Measurements from ENCODE around the gene GRK5.

DNA sequence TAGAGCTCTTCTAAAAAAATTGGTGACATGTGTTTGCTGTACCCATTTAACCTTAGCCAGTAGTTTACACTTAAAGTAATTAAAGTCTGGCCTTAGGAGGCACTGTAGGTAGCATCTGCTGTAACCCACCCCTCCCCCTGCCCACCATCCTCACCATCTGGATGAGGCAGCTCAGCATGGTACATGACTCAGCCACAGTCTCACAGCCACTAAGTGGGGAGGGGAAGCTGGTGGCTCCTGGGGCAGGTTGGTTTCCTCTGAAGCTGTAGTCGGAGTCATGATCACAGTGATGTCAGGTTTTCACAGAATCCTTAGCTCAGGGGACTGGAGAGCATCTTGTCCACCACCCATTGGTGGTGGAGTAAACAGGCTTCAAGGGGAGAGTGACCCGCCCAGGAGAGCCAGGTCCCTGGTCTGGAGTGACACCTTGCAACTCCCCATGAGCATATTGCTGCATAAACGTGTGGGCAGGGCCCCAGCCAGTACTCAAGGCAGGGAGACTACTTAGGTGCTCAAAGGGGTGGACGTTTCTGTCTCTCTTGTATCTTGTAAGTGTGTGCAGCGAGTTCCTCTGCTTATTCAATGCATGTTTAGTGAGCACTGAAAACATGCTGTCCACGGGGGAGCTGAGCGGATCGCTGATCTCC lies 125.9 kb downstream of the GRK5 start:
- TF ChIP-seq POLR2AphosphoS5 (IDR thresholded peaks at IDR 0.05; ENCODE audit: low read depth, low read length) = no peak
- no peak for TF ChIP-seq POLR2A (IDR thresholded peaks at IDR 0.05; ENCODE audit: low read depth, low read length)
- no peak for TF ChIP-seq TAF1 (IDR thresholded peaks at IDR 0.05; ENCODE audit: low read depth, low read length)
- no peak for TF ChIP-seq SPI1 (IDR thresholded peaks at IDR 0.05; ENCODE audit: low read depth, low read length)
- TF ChIP-seq PAX5 (IDR thresholded peaks at IDR 0.05; ENCODE audit: insufficient read depth, low read length, severe bottlenecking) = no peak
- no peak for TF ChIP-seq POU2F2 (IDR thresholded peaks at IDR 0.05; ENCODE audit: low read depth, low read length)
